HepG2 (cell line): Measurements from ENCODE around the gene SLC25A44. TPM values are rescaled to one million over a fixed set of nuclear protein-coding genes. Genes with fewer than 3 reads are reported as not detected.

Experiments used
- AGO1 ChIP-seq: fragments of 200-400 bp; formaldehyde crosslinking; IDR thresholded peaks from 2 replicates; pipeline ENCODE4 v1.6.1; 2017; ENCODE audit warnings: mild to moderate bottlenecking, low read depth, low read length, moderate library complexity; ENCODE audit not compliant: poor library complexity, severe bottlenecking
- CC2D1A ChIP-seq: sonication (generic); formaldehyde crosslinking; IDR thresholded peaks from 2 replicates; pipeline ENCODE4 v1.8.1; 2023; ENCODE audit warnings: mild to moderate bottlenecking, missing genetic modification reagents
- CTCF ChIP-seq: sonication (generic); formaldehyde crosslinking; IDR thresholded peaks from 2 replicates; pipeline ENCODE4 v1.5.0; 2020; ENCODE audit warnings: mild to moderate bottlenecking, missing genetic modification reagents, moderate library complexity
- ELF4 ChIP-seq: sonication (generic); formaldehyde crosslinking; IDR thresholded peaks from 2 replicates; pipeline ENCODE4 v1.5.0; 2020; ENCODE audit warnings: missing genetic modification reagents, mild to moderate bottlenecking, moderate library complexity, borderline replicate concordance
- FOXK1 ChIP-seq: sonication (generic); formaldehyde crosslinking; IDR thresholded peaks from 2 replicates; pipeline ENCODE4 v1.4.0; 2020; ENCODE audit warnings: low read depth, missing genetic modification reagents, borderline replicate concordance
- HDAC1 ChIP-seq: sonication (generic); formaldehyde crosslinking; IDR thresholded peaks from 2 replicates; pipeline ENCODE4 v1.5.1; 2020; ENCODE audit warnings: mild to moderate bottlenecking, missing genetic modification reagents
- NFYB ChIP-seq: sonication (generic); formaldehyde crosslinking; IDR thresholded peaks from 2 replicates; pipeline ENCODE4 v1.4.0; 2020; ENCODE audit warnings: missing genetic modification reagents
- NONO ChIP-seq, 2 experiments: fragments of 450-650 bp in 1 of 2; sonication (generic) in 1 of 2; formaldehyde crosslinking in 1 of 2; IDR thresholded peaks in 1 of 2; conservative IDR thresholded peaks in 1 of 2; 2 replicates each; pipeline versions ENCODE4 v1.6.1 to v1.8.0; 2017 to 2022; ENCODE audit warnings: mild to moderate bottlenecking in 1 of 2, missing genetic modification reagents in 1 of 2, moderate library complexity in 1 of 2
- SOX5 ChIP-seq: IDR thresholded peaks from 2 replicates; pipeline ENCODE4 v1.6.1; 2016; ENCODE audit warnings: borderline replicate concordance
- SP140L ChIP-seq: sonication (generic); formaldehyde crosslinking; IDR thresholded peaks from 2 replicates; pipeline ENCODE4 v1.4.0; 2020; ENCODE audit warnings: missing genetic modification reagents, borderline replicate concordance
- THAP11 ChIP-seq: IDR thresholded peaks from 2 replicates; pipeline ENCODE4 v1.6.1; 2016; ENCODE audit warnings: missing biosample characterization, missing genetic modification reagents
- ZMYM3 ChIP-seq: sonication (generic); formaldehyde crosslinking; IDR thresholded peaks from 2 replicates; pipeline ENCODE4 v1.5.1; 2020; ENCODE audit warnings: mild to moderate bottlenecking, missing genetic modification reagents
- ZNF232 ChIP-seq: sonication (generic); formaldehyde crosslinking; IDR thresholded peaks from 2 replicates; pipeline ENCODE4 v1.4.0; 2020; ENCODE audit warnings: missing genetic modification reagents, borderline replicate concordance
- ZNF660 ChIP-seq: sonication (generic); formaldehyde crosslinking; IDR thresholded peaks from 2 replicates; pipeline ENCODE4 v1.5.1; 2020; ENCODE audit warnings: mild to moderate bottlenecking, low read depth, missing genetic modification reagents, borderline replicate concordance
- ZNF737 ChIP-seq: sonication (generic); formaldehyde crosslinking; IDR thresholded peaks from 2 replicates; pipeline ENCODE4 v1.5.0; 2020; ENCODE audit warnings: missing genetic modification reagents, mild to moderate bottlenecking, borderline replicate concordance
- ZSCAN29 ChIP-seq: sonication (generic); formaldehyde crosslinking; conservative IDR thresholded peaks from 2 replicates; pipeline ENCODE4 v1.4.0; 2020; ENCODE audit warnings: mild to moderate bottlenecking, missing genetic modification reagents
- polyA plus RNA-seq, 8 experiments: library from polyadenylated mRNA; depleted of rRNA in 3 of 8; stranded (reverse) in 7 of 8; unstranded in 1 of 8; fragments of >200 nt; fragmentation: Illumina TruSeq in 4 of 8; extraction: Trizol in 4 of 8; gene quantifications; 2 replicates each; pipeline versions ENCODE4 v1.2.1 to v1.2.3, GENCODE V29; 2011 to 2016; ENCODE audit warnings: low read depth in 4 of 8, missing spikeins in 1 of 8, mixed read lengths in 1 of 8; ENCODE audit not compliant: insufficient read depth in 1 of 8
- total RNA-seq, 5 experiments: library from RNA; depleted of rRNA; stranded (reverse); fragments of >200 nt; fragmentation: Illumina TruSeq; extraction: Trizol; gene quantifications; 2 replicates each; pipeline ENCODE4 v1.2.3, GENCODE V29; 2016; ENCODE audit warnings: low read depth in 1 of 5
- TF ChIP-seq, protein P1 (sequence below): sonication (generic); formaldehyde crosslinking; IDR thresholded peaks from 2 replicates; pipeline ENCODE4 v1.4.0; 2020; ENCODE audit warnings: missing genetic modification reagents
- TF ChIP-seq, protein P2 (sequence below): sonication (generic); formaldehyde crosslinking; IDR thresholded peaks from 2 replicates; pipeline ENCODE4 v1.4.0; 2020; ENCODE audit warnings: missing genetic modification reagents, borderline replicate concordance

SLC25A44 gene
- total and polyA plus RNA-seq, 2 of the 13 experiments (the other 11 are each of a cell fraction or from before 2014, with no cell fraction given) = 10.7 to 13.4 TPM

DNA sequence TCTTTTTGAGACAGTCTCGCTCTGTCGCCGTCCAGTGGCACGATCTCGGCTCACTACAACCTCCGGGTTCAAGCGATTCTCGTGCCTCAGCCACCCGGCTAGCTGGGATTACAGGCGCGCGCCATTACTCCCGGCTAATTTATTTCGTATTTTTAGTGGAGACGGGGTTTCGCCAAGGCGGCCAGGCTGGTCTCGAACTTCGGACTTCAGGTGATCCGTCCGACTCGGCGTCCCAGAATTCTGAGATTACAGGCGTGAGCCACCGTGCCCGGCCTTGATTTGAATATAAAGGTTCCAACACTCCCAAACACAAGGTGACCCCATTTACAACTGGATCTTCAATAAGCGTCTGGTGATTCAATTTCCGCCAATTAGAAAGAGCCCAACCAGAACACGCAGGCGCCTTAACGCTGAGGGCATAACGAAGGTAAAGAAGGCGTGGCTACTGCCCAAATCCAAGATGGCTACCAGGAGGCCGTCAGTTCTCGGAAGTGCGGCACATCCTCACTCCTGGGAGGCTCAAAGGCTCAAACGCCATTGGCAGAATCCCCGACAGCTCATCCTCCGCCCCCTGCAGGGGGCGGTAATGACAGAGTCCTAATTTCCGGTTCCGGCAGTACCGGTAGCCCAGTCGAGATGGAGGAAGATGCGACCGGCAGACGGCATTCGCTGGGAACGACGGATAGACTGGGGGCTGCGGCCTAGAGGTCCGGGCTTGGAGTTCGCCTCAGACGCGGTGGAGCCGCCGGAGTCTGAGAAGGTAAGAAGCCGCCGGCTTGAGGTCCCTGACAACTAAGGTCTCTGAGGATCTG, at the start of gene SLC25A44 (continued):
- TF ChIP-seq THAP11 (CRISPR knock-in tag) = peak; percentile 91
- TF ChIP-seq, protein P1, sequence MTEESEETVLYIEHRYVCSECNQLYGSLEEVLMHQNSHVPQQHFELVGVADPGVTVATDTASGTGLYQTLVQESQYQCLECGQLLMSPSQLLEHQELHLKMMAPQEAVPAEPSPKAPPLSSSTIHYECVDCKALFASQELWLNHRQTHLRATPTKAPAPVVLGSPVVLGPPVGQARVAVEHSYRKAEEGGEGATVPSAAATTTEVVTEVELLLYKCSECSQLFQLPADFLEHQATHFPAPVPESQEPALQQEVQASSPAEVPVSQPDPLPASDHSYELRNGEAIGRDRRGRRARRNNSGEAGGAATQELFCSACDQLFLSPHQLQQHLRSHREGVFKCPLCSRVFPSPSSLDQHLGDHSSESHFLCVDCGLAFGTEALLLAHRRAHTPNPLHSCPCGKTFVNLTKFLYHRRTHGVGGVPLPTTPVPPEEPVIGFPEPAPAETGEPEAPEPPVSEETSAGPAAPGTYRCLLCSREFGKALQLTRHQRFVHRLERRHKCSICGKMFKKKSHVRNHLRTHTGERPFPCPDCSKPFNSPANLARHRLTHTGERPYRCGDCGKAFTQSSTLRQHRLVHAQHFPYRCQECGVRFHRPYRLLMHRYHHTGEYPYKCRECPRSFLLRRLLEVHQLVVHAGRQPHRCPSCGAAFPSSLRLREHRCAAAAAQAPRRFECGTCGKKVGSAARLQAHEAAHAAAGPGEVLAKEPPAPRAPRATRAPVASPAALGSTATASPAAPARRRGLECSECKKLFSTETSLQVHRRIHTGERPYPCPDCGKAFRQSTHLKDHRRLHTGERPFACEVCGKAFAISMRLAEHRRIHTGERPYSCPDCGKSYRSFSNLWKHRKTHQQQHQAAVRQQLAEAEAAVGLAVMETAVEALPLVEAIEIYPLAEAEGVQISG (CRISPR knock-in tag) = peak; percentile 89
- TF ChIP-seq ZNF660 = no peak
- TF ChIP-seq CTCF = peak; percentile 73
- peak; percentile 82; the same call in 1 of the 2 replicates for TF ChIP-seq CC2D1A (CRISPR knock-in tag)
- TF ChIP-seq AGO1 = no peak
- TF ChIP-seq FOXK1 (CRISPR knock-in tag) = peak; percentile 64; the same call in 1 of the 2 replicates
- peak; percentile 50; the same call in 1 of the 2 replicates for TF ChIP-seq ZNF232 (CRISPR knock-in tag)
- no peak for TF ChIP-seq ZSCAN29 (CRISPR knock-in tag)
- no peak for TF ChIP-seq NONO (IDR thresholded peaks at IDR 0.05)
- TF ChIP-seq NONO (CRISPR knock-in tag; conservative IDR thresholded peaks at IDR 0.05) = peak; percentile 30; the same call in 1 of the 2 replicates
- peak; percentile 84 for TF ChIP-seq NFYB (CRISPR knock-in tag)
- TF ChIP-seq ELF4 (CRISPR knock-in tag) = peak; percentile 30; the same call in 1 of the 2 replicates
- TF ChIP-seq, protein P2, sequence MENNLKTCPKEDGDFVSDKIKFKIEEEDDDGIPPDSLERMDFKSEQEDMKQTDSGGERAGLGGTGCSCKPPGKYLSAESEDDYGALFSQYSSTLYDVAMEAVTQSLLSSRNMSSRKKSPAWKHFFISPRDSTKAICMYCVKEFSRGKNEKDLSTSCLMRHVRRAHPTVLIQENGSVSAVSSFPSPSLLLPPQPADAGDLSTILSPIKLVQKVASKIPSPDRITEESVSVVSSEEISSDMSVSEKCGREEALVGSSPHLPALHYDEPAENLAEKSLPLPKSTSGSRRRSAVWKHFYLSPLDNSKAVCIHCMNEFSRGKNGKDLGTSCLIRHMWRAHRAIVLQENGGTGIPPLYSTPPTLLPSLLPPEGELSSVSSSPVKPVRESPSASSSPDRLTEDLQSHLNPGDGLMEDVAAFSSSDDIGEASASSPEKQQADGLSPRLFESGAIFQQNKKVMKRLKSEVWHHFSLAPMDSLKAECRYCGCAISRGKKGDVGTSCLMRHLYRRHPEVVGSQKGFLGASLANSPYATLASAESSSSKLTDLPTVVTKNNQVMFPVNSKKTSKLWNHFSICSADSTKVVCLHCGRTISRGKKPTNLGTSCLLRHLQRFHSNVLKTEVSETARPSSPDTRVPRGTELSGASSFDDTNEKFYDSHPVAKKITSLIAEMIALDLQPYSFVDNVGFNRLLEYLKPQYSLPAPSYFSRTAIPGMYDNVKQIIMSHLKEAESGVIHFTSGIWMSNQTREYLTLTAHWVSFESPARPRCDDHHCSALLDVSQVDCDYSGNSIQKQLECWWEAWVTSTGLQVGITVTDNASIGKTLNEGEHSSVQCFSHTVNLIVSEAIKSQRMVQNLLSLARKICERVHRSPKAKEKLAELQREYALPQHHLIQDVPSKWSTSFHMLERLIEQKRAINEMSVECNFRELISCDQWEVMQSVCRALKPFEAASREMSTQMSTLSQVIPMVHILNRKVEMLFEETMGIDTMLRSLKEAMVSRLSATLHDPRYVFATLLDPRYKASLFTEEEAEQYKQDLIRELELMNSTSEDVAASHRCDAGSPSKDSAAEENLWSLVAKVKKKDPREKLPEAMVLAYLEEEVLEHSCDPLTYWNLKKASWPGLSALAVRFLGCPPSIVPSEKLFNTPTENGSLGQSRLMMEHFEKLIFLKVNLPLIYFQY = peak; percentile 82
- TF ChIP-seq SP140L (CRISPR knock-in tag) = no peak
- TF ChIP-seq HDAC1 (CRISPR knock-in tag) = peak; percentile 68
- peak; percentile 51; the same call in 1 of the 2 replicates for TF ChIP-seq SOX5 (CRISPR knock-in tag)
- TF ChIP-seq ZMYM3 (CRISPR knock-in tag) = peak; percentile 68
- TF ChIP-seq ZNF737 (CRISPR knock-in tag) = no peak
